ENCODE results near the gene CHRND.

DNA sequence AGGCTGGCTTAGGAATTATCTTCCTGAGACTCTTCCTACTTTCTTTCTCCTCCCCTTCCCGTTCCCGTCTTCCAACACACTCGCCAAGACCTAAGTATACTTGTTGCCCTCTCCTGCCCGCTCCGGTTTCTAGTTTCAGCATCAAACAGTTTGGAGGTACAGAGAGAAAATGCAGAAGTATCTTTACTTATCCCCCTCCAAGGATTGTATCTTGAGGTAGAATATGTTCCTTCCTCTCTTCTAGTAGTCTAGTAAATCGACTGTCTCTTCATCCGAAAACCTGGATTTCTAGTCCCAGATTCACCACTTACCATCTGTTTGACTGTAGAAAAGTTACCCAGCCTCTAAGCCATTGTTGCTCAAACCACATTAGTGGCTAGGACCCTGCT, 25.3 kb downstream of the CHRND start:
- TF ChIP-seq CTCF (conservative IDR thresholded peaks at IDR 0.05) (no peak), ZFX (IDR thresholded peaks at IDR 0.05) (no peak)
